Activated naive CD4-positive, alpha-beta T cell treated with anti-CD3 and anti-CD28 coated beads, Interleukin-2, amount 10 ng/mL, durations not matched to agents 7 days and 5 days (primary cell): ENCODE measurements around the gene HOTAIR.

Experiments used
- CTCF ChIA-PET: fragments of 350-600 bp; sonication (Branson Sonifier 250); formaldehyde crosslinking; loops from one replicate; lab custom pipeline; 2021; ENCODE audit warnings: antibody characterized with exemption; lab: Charles Lee
- DNase-seq: peaks from one replicate; pipeline ENCODE4 v3.0.0-alpha.2; 2020
- H3K27ac Mint-ChIP-seq: one replicate; pipeline ENCODE4 v1.8.0; 2021; ENCODE audit warnings: mild to moderate bottlenecking, moderate library complexity, mixed read lengths
- H3K27me3 Mint-ChIP-seq: one replicate; pipeline ENCODE4 v1.8.0; 2021; ENCODE audit warnings: mild to moderate bottlenecking, mixed read lengths
- H3K36me3 Mint-ChIP-seq: one replicate; pipeline ENCODE4 v1.8.0; 2021; ENCODE audit warnings: mixed read lengths
- H3K4me1 Mint-ChIP-seq: one replicate; pipeline ENCODE4 v1.8.0; 2021; ENCODE audit warnings: mixed read lengths
- H3K4me3 Mint-ChIP-seq: one replicate; pipeline ENCODE4 v1.8.0; 2021; ENCODE audit warnings: mild to moderate bottlenecking, moderate library complexity, mixed read lengths
- H3K9me3 Mint-ChIP-seq: one replicate; pipeline ENCODE4 v1.8.0; 2021; ENCODE audit warnings: mixed read lengths

Gene HOTAIR

DNA sequence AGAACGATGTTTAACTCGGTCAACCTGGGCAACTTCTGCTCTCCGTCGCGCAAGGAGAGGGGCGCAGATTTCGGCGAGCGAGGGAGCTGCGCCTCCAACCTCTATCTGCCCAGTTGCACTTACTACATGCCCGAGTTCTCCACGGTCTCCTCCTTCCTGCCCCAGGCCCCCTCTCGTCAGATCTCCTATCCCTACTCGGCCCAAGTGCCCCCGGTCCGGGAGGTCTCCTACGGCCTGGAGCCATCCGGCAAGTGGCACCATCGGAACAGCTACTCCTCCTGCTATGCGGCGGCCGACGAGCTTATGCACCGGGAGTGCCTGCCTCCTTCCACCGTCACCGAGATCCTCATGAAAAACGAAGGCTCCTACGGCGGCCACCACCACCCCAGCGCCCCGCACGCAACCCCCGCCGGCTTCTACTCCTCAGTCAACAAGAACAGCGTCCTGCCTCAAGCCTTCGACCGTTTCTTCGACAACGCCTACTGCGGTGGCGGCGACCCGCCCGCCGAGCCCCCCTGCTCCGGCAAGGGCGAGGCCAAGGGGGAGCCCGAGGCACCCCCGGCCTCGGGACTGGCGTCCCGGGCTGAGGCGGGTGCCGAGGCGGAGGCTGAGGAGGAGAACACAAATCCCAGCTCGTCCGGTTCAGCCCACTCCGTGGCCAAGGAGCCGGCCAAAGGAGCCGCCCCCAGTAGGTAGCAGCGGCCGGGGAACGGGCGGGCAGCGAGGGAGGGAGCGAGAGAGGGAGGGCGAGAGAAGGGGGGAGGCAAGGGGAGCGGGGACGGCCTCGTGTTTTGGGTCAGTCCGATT, 1.3 kb downstream of the HOTAIR start:
- H3K27ac Mint-ChIP-seq: peak overlapping the region; percentile 83
- peaks cover 21% of the 10 kb centered on the region for H3K4me1 Mint-ChIP-seq
- CTCF ChIA-PET: no interaction called here
- H3K36me3 Mint-ChIP-seq: peaks cover 8% of the 10 kb centered on the region
- peak overlapping the region; percentile 53 for H3K4me3 Mint-ChIP-seq
- peaks cover 100% of the 10 kb centered on the region for H3K27me3 Mint-ChIP-seq
- DNase-seq: no peak
- H3K9me3 Mint-ChIP-seq: peaks cover 2% of the 10 kb centered on the region

DNA sequence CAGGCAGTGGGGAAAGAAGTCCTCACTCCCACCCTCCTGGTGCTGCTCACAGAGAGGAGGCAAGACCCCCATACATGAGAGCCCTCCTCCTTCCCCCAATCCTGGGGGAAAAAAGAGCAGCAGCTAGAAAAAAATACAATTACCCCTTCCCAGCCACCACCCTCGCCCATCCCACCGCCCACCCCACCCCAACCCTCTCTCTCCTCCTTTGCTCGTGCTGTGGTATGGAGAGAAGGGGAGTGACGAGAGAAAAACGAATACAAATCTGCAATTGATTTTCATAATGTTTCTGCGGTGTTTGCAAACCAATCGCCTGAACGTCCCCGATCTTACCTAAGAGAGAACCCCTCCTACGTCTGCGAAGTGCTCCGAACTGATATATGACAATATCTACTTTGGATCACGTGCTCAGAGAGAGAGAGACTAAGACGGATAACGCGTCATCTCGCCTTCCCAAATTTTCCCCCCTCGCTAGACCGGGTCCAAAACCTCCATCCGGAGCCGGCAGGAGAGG, 2.0 kb downstream of the HOTAIR start, which contains the start of gene HOXC11:
Gene HOXC11, plus strand, starts transcription at position 405 of the 514 bp plus-strand sequence. CDS start 116 bp downstream, outside the sequence.
- H3K4me3 Mint-ChIP-seq: peak within 1 kb of the TSS; percentile 53
- peaks cover 2% of the 10 kb centered on the region for H3K9me3 Mint-ChIP-seq
- DNase-seq: no peak
- peaks cover 21% of the 10 kb centered on the region for H3K4me1 Mint-ChIP-seq
- H3K36me3 Mint-ChIP-seq: peaks cover 11% of the 10 kb centered on the region
- CTCF ChIA-PET: no interaction called here
- peak within 1 kb of the TSS; percentile 83 for H3K27ac Mint-ChIP-seq
- H3K27me3 Mint-ChIP-seq: peaks cover 100% of the 10 kb centered on the region

DNA sequence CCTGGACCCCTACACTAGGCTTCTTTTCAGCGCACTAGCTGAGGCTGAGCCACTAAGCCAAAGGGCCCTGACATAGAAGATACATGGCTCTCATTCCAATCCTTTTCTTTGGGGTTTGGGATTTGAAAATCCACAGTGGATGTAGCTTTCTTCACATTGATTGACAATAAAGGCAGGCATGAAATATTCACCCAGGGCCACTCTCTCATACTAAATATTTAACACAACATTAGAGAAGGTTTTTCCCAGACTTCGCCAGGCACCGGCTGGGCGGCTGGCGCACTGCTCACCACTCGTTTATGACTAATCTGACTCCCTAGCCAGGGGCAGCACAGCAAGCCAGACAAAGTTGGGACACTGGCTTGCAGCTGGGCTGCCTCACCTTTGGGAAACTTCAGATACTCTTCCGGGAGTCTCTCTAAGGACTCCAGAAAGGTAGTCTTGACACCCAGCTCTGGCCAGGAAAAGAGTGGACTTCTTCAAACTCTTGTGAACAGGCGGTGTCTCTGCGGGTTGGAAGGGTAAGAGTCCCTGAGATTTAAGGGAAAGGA, 2.5 kb downstream of the HOTAIR start:
- peaks cover 21% of the 10 kb centered on the region for H3K4me1 Mint-ChIP-seq
- CTCF ChIA-PET: no interaction called here
- peaks cover 100% of the 10 kb centered on the region for H3K27me3 Mint-ChIP-seq
- H3K9me3 Mint-ChIP-seq: peaks cover 2% of the 10 kb centered on the region
- H3K27ac Mint-ChIP-seq: peak overlapping the region; percentile 25
- H3K36me3 Mint-ChIP-seq: peaks cover 11% of the 10 kb centered on the region
- no peak for DNase-seq
- H3K4me3 Mint-ChIP-seq: no peak overlapping the region

DNA sequence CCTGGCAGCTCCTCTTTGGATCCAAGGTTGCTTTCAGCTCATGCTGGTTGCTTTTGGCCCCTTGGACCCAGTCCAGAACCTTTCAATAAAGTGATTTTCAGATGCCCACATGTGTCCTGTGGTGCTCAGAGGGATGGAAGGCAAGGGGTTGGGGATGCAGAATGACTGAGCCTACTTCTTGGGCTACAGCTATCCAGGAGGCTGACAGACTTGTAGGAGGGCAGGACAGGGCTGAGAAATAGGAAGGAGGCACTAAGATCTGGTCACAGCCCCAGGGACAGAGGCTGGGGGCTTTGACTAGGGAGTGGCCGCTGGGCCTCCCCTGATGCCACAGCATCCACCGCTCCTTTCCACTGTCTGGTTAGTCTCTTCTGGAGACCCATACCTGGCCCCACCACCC, 3.1 kb downstream of the HOTAIR start:
- CTCF ChIA-PET: no interaction called here
- Mint-ChIP-seq H3K4me3 (no peak overlapping the region), H3K36me3 (peaks cover 11% of the 10 kb centered on the region), H3K27ac (peak overlapping the region; percentile 38), H3K9me3 (peaks cover 2% of the 10 kb centered on the region), H3K4me1 (peaks cover 21% of the 10 kb centered on the region), H3K27me3 (peaks cover 100% of the 10 kb centered on the region)
- no peak for DNase-seq

DNA sequence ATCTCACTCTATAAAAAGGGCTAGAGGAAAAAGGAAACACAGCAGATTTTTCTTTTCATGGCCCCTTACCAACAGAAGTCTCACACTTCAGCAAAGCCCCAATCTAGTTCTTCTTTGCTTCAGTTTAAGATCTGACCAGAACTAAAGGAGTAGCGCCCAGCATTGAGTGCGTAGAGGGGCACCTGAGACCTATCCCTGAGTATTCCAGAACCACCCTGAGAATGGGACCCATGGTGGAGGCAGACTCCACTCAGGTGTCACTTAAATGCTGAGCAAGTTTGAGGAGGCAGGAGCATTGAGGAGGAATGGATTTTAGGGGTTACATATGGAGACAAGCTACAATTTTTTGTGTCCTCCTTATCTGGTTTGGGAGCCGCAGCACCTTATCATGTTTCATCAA, 3.6 kb downstream of the HOTAIR start:
- H3K27ac Mint-ChIP-seq: no peak overlapping the region
- peaks cover 25% of the 10 kb centered on the region for H3K4me1 Mint-ChIP-seq
- no peak for DNase-seq
- H3K9me3 Mint-ChIP-seq: peaks cover 2% of the 10 kb centered on the region
- peaks cover 100% of the 10 kb centered on the region for H3K27me3 Mint-ChIP-seq
- CTCF ChIA-PET: no interaction called here
- no peak overlapping the region for H3K4me3 Mint-ChIP-seq
- peaks cover 11% of the 10 kb centered on the region for H3K36me3 Mint-ChIP-seq

DNA sequence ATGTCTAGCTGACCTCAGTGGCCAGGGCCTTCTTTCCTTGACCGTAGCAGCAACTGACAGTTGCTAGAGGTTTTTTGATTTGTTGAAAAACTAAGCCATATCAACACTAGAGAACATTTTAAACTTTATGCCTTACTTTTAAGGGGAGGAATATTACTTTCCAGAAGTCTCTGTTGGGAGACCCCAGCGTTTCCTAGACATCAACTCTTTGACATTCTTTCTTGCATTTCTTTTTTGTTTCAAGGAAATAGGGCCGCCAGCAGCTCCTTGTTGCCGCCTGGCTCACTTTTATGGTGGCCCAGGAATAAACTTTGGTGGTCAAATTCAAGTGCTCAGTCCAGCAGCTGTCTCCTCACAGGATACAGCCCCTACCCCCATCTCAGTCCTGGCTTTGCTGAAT, 4.3 kb downstream of the HOTAIR start:
- CTCF ChIA-PET: interaction anchor here (1.1 kb wide), 1 partner anchor 12 kb away, joined by 4 read pairs; no protein-coding TSS in a partner anchor

DNA sequence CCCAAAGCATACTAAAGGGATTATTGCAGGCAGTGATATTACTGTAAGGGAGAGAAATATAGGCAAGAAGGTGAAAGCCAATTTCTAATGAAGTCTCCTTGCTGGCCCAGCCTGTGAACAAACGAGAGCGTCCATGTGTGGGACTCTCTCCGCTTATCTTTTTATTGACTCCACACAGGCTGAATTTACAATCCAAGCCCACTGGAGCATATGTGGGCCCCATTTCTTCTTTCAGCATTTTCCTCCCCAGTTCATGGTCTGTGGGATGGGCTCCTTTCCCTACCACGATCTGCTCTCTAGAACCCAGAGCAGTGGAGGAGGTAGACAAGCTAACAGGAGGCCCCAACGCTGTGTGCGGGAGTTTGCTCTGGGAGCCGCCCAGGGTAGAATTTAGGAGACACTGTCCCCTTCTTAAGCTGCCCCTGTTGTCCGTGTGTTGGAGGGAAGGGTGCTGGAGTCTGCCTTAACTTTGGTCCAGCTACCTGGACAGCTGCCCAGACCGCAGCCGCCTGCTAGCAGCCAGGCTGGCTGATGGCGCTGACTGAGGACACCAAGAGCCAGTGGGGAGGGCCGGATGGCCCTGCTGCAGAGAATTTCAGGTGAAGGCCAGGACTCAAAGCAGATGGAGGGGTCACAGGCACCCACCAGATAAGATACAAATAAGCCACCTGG, 5.0 kb downstream of the HOTAIR start:
- DNase-seq: no peak
- H3K27ac Mint-ChIP-seq: no peak overlapping the region
- no peak overlapping the region for H3K4me3 Mint-ChIP-seq
- CTCF ChIA-PET: interaction anchor here (0.7 to 1.1 kb wide), 2 partner anchors 11 to 161 kb away, joined by 4 read pairs; no protein-coding TSS in a partner anchor
- no peaks in the 10 kb centered on the region for H3K9me3 Mint-ChIP-seq
- peaks cover 24% of the 10 kb centered on the region for H3K4me1 Mint-ChIP-seq
- H3K36me3 Mint-ChIP-seq: peaks cover 7% of the 10 kb centered on the region
- H3K27me3 Mint-ChIP-seq: peaks cover 100% of the 10 kb centered on the region

More for the DNA sequence above, 4.3 kb downstream of the HOTAIR start:
- DNase-seq: no peak
- Mint-ChIP-seq H3K27ac (no peak overlapping the region), H3K4me3 (no peak overlapping the region), H3K36me3 (peaks cover 11% of the 10 kb centered on the region), H3K4me1 (peaks cover 26% of the 10 kb centered on the region), H3K9me3 (no peaks in the 10 kb centered on the region), H3K27me3 (peaks cover 100% of the 10 kb centered on the region)

DNA sequence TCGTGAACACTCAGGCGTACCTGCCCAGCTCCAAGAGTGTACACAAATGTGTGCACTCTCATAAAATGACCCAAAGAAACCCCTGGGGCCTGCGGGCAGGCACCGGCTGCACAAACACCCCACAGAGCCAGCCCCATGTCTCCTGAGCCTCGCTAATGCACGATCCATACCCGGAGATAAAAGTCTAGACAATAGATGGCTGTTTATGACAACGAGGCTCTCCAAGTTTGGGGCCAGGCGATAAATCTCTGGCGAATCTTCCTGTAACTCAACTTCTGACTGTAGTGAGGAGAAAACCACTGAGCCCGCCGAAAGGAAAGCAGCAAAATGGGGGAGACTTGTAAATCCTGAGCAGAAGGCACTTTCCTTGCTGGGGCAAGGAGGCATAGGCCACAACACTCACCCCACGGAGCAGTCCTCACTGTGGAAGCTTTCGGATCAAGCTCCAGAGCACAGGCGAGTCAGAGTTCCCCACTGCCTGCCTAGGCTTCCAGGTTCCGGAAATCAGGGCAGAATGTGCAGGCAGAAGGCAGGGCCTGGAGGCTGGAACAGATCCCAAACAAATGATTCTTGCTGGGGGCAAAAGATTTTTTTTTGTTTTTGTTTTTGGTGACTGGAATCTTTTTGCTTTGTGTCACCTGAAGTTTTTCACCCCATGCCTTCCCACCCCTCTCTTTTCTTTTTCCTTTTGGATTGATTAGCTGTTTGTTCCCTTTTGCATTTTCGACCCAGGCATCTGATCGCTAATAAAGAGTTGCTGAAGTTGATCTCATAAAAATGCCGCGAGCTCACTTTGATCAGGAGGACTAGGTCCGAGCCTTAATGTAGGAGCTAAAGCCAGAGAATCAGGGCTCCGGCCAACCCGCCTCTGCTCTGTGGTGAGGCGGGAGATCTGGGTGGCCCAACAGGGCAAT, 6.3 kb downstream of the HOTAIR start:
- Mint-ChIP-seq H3K4me3 (no peak overlapping the region), H3K27ac (no peak overlapping the region), H3K36me3 (peaks cover 7% of the 10 kb centered on the region), H3K27me3 (peaks cover 100% of the 10 kb centered on the region), H3K4me1 (peaks cover 28% of the 10 kb centered on the region), H3K9me3 (no peaks in the 10 kb centered on the region)
- CTCF ChIA-PET: interaction anchor here (0.7 kb wide), 1 partner anchor 163 kb away, joined by 4 read pairs; no protein-coding TSS in a partner anchor
- DNase-seq: no peak

DNA sequence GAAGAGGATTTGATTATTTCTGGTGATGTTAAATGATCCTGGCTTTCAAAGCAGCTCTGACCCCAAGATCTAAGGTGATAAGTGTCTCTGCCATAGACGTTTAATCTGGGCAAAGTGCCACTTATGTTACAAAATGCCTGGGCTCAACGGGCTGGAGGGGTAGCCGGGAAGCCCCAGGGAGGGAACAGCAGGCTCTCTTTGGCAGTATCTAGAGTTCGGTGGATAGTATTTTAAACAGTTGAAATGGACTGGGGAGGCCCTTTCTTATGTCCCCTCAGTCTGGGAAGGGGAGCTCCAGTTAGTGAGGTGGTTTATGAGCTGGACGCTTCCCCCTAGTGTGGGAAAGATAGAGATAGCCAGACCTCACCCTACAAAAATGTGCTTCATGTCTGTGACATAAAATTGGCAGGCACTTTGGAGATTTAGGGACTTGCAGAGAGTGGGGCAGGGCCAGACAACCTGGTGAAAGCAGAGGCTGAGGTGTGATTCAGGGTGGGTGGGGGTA, 7.3 kb downstream of the HOTAIR start:
- Mint-ChIP-seq H3K27ac (no peak overlapping the region), H3K4me1 (peaks cover 22% of the 10 kb centered on the region), H3K4me3 (no peak overlapping the region), H3K9me3 (no peaks in the 10 kb centered on the region), H3K27me3 (peaks cover 100% of the 10 kb centered on the region), H3K36me3 (peaks cover 3% of the 10 kb centered on the region)
- DNase-seq: no peak
- CTCF ChIA-PET: no interaction called here

DNA sequence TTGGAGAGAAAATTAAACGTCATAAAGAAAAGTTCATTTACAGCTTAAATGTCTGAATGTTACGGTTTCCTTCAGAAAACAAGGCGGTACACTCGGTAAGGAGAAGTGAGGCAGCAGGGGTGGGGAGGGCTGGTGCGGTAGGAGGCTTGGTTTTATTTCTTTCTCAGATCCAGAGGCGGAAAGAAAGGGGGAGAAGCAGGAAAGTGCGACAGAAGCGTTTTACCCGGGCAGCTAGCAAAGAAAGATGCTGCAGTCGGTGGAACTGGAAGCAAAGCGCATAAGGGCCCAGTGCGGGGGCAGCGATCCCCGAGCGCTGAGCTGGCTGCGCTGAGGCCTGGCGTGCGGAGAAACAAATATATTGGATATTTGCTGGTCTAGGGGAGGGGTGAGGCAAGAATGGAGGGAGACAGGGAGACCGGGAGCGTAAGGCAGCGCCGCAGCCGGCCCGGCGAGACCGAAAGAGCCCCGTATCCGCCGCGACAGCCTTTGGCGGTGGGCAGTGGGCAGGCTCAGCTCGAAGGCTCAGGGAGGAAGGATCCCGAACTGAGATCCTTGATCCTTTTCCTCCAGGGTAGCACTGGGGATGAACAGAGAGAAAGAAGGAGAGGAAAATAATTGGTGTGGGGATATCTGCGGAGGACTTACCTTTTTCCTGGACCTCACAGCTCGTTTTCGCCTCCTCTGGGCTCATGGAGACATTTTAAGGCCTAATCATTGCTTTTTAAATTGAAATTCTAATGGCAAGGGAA, 8.2 kb downstream of the HOTAIR start:
- peaks cover 3% of the 10 kb centered on the region for H3K36me3 Mint-ChIP-seq
- peaks cover 98% of the 10 kb centered on the region for H3K27me3 Mint-ChIP-seq
- DNase-seq: no peak
- H3K4me3 Mint-ChIP-seq: no peak overlapping the region
- H3K27ac Mint-ChIP-seq: peak overlapping the region; percentile 42
- peaks cover 22% of the 10 kb centered on the region for H3K4me1 Mint-ChIP-seq
- H3K9me3 Mint-ChIP-seq: no peaks in the 10 kb centered on the region
- CTCF ChIA-PET: no interaction called here

DNA sequence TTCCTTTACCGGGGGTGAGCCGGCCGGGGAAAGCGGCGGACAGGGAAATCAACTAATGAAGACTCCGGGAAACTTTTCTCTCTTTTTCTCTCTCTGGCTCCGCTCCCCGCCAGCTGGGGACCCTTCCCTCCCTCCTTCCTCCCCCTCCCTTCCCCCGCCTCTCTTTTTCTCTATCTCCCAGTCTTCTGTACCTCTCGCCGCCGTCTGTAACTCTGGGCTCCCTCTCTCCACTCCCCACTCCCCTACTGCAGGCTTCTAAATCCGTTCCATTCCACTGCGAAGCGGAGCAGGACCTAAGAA, 8.7 kb downstream of the HOTAIR start:
- Mint-ChIP-seq H3K36me3 (peaks cover 3% of the 10 kb centered on the region), H3K27ac (peak overlapping the region; percentile 42), H3K4me3 (no peak overlapping the region), H3K4me1 (peaks cover 22% of the 10 kb centered on the region), H3K9me3 (no peaks in the 10 kb centered on the region), H3K27me3 (peaks cover 98% of the 10 kb centered on the region)
- CTCF ChIA-PET: no interaction called here
- DNase-seq: no peak

DNA sequence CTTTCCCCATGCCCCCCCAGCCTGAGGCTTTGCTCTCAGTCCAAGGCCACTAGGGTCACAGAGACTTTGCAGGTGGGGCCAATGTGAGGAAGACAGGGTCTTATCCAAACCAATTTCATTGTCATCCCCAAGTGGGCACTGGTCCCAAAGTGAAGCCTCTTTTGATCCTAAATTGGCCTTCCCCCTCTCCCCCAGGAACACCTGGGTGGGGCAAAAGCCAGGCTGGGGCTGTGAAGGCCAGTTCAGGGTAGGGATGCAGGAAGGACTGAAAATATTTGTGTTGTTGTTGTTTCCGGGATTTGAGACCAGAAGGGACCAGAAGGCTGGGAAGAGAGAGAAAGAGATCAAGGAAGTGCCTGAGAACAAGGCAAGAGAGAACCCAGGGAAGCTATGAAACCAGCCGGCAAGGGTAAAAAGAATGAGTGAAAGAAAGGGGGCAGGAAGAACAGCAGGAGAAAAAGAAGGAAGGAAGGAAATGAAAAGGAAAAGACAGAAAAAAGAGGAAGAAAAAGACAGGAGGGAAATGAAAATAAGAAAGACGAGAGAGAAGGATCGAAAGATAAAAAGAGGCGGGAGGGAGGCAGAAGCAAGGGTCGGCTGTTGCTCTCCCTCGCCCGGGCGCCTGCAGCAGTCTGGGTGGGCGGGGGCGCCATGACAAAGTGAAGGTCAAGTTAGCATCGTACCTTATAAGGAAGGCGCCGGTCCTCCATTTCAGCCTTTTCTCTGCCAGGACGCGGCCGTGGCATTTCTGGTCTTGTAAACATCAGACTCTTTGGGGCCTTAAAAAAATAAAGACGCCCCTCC, 9.3 kb downstream of the HOTAIR start:
- Mint-ChIP-seq H3K27ac (peak overlapping the region; percentile 80), H3K4me1 (peaks cover 22% of the 10 kb centered on the region), H3K36me3 (peaks cover 3% of the 10 kb centered on the region), H3K27me3 (peaks cover 98% of the 10 kb centered on the region), H3K4me3 (peak overlapping the region; percentile 27), H3K9me3 (no peaks in the 10 kb centered on the region)
- CTCF ChIA-PET: no interaction called here
- no peak for DNase-seq
